Stimulated activated CD4-positive, alpha-beta T cell treated with anti-CD3 and anti-CD28 coated beads, Interleukin-1b, Interleukin-23, amount 100 ng/mL, for 24 hours (primary cell): ENCODE results near the gene CAMKK1.

Experiments
- DNase-seq, 4 experiments: peaks; one replicate each; pipeline ENCODE4 v3.0.0-alpha.2; 2020; ENCODE audit warnings: low read depth in 4 of 4, low spot score in 1 of 4

CAMKK1 gene

DNA sequence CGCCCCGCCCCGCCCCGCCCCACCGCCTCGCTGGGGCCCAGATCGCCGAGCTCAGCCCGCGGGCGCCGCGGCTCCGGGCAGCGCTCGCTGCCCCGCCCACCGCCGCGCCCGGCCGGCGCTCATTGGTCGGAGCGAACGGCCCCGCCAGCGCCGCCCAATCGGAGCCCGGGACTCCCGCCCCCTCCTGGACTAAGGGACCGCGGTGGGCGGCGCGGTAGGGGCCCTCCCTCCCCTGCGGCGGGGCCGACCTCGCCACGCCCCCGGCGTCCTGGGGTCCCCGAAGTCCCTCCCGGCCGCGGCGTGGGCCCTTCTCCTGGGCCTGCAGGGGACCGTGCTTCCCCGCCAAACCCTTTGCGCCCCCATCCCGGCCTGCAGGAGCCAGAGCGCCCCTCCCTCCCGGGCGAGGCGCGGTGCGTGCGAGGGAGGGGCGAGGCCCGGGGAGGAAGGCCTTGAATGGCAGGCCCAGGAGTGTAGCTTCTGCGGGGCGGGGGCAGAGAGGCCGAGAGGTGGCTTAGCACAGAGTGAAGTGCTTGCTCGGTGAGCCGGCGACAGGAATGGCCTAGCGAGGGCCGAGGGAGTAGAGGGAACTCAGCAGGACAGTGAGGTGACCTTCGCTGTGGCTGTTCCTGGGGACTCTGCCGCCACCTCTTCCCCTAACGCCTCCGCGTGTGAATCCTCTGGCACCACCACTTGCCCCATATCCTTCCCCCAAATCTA is at the start of gene CAMKK1:
CAMKK1 (minus strand) TSS at position 51 of the 717 bp plus-strand sequence. CDS start 7,366 bp downstream, outside the sequence.
- DNase-seq: peak; percentile 60 to 90 (median 74)

DNA sequence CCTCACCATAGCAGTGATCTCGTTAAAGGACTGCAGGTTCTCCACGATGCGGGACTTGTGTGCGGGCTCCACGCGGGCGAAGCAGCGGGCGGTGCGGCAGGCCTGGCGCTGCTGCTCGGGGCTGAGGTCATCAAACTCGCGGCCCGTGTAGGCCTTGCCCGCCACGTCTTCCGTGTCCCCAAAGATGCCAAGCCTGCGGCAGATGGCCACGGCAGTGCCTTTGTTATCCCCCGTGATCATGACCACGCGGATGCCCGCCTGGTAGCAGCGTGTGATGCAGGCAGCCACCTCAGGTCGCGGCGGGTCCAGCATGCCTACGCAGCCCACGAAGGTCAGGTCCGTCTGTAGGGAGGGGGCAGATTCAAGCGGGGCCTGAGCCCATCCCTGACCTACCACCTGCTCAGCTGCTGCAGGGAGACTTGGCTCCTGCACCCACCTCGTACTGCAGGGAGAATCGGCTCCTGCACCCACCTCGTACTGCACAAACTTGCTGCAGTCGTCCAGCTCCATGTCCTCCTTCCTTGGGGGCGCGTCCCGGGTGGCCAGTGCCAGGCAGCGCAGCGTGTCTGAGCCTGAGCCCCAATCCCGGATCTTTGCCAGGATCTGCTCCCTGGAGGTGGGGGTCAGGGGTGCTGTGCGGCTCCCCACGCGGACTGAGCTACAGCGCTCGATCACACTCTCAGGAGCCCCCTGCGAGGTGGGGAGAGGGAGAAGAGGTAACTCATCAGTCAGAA is 48.3 kb upstream of the CAMKK1 start:
- DNase-seq: no peak

DNA sequence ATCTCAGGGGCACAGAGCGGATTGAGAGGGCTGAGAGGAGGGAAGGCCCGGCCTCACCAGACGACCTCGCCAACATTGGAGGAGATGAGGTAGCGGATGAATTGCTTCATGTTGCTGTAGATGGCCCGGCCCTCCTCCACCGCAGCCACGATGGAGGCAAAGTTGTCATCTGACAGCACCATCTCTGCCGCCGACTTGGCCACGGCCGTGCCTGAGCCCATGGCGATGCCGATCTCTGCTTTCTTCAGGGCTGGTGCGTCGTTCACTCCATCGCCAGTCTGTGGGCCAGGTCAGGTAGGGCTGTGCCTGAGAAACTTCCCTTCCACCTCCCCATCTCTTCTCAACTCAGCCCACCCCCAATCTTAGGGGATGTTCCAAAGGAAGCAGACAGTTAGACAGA is 44.5 kb upstream of the CAMKK1 start:
- DNase-seq: no peak

DNA sequence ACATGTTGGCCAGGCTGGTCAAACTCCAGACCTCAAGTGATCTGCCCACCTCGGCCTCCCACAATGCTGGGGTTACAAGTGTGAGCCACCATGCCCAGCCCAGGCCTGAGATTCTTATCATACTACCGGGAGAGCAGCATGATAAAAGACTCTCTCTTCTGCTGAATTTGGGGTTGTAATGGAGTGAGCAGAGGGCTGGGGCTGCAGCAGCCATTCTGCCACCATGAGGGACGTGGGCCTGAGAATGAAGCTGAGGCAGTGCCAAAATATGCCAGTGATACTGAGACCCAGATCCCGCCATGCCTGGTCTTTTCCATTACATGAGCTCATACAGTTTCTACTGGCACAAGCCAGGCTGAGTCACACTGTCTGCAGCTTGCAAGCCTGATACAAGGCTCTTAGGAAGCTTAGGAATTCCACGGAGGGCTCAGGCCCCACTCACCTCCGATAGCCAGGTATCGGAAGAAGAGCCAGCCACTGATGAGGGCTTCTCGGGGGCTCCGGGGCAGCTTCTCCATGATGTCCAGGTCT is 43.0 kb upstream of the CAMKK1 start:
- no peak for DNase-seq

DNA sequence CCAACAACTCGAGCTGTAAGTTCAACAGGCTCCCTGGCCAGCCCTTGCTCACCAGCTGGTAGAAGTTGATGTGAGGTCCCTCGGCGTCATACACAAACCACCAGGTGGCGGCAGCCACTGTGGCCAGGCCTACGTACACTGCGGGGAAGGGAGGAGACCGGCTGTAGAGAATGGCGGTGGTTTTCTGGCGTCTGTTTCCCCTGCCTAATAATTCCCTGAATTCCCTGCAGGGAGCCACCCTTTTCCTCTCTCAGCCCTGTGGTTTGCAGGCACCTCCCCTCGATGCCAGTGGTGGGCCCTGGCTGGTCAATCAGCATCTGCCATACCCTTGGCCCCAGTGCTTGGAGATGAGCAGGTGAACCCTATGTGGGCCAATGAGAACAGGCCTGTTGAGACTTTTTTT is 42.3 kb upstream of the CAMKK1 start:
- no peak for DNase-seq

DNA sequence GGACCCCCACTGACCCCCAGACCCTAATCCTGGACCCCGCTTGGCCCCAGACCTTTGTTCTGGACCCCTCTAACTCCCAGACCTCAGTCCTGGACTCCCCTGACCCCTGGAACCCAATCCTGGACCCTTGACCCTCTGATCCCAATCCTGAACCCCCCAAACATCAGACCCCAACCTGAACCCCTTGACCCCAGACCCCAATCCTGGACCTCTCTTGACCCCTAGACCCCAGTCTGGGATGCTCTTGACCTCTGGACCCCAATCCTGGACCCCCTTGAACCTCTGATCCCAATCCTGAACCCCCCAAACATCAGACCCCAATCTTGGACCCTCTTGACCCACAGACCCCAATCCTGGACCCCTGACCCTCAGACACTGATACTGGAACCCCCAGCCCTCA is 36.9 kb upstream of the CAMKK1 start:
- DNase-seq: no peak

DNA sequence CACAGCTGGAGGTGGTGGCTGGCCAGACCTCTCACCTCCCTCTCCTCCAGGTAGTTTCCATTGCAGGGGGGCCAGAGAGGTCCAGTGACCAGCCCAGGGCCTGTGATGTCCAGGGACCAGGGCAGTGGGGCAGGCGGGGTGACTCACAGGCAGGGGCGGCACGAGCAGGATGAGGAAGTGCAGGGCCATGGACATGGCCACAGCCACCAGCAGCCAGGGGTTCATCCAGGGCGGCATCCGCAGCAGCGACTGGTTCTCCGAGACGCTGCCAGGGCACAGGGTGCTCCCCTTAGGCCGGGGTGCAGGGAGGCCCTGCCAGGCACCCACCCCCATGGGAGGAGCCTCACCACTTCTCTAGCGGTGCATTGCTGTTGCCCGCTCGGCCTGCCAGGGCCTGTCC is 36.3 kb upstream of the CAMKK1 start:
- DNase-seq: no peak

DNA sequence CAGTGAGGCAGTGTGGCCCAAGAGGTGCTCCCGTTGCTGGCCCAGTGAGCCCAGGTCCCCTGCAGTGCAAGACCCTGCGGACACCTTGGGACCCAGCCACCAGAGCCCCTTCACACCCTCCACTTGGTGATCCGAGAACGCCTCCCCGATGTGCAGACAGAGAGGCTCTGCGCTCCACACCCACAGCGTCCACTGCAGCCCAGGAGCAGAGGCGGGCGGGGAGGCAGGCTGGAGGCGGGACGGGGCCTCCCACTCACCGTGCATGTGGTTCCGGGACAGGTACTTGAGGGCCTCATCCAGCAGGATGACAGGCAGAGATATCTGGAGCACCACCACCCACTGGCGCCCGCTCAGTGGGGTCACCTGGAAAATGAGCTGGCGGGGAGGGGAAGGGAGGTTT is 35.6 kb upstream of the CAMKK1 start:
- DNase-seq: no peak

DNA sequence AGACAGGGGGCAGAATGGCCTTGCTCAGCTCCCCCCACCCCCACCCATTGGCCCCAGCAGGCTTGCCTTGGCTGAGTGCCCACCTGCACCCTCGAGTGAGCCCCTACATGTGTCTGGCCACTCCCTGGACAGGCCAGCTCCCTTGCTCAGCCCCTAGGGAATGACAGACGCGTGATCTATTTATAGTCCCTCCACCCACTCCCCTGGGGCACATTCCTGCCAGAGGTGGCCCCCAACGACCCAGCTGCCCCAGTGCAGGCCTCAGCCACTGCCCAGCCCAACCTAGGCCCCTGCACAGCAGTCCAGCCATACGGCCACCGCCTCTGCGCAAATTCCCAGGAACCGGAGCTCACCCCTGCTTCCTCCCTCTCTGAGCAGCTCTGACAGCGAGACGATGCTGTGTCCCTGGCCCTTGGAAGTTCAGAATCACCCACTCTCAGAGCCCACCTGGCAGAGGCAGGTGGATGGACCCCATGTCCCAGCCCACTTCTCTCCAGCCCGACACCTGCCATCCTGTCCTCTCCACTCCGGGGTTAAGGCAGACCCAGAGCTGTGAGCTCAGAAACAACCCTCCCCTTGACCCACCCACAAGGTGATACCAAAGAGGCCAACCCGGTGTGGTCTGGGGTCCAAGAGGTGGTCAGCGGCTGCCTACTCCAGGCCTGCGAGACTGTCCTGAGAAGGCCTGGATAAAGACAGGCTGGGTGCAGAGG is 34.9 kb upstream of the CAMKK1 start:
- no peak for DNase-seq

DNA sequence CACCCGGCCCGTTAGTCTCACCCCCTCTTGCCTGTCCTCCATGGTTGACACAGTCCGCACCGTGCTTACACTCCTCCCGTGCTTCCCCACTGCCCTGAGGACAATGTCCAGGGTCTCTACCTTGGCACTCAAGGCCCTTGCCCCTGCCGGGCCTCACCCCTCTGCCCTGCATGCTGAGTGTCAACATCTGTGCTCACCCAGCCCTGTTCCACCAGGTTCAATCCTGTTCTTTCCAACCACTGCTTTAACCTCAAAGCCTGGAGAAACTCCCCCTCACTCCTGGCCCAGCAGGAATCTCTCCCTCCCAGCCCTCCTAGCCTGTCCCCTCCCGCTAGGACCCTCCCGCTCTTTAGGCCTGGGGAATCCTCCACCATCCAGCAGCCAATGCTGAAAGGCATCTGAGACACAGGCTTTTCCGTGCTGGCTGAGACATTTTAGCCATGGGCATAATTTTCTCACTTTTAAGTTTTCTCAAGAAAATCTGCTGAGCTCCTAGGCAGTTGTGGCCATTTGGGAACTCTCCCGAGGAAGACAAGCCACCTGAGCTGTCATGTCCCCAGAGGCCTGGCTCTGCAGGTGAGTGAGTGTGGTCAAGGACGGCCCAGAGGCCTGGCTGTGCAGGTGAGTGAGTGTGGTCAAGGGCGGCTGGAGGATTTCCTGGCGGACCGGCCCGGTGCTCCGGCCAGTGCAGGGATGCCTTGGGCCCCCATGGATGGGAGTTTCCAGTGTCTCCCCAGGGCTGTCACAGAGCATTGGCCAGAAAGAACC is 34.2 kb upstream of the CAMKK1 start:
- DNase-seq: no peak

DNA sequence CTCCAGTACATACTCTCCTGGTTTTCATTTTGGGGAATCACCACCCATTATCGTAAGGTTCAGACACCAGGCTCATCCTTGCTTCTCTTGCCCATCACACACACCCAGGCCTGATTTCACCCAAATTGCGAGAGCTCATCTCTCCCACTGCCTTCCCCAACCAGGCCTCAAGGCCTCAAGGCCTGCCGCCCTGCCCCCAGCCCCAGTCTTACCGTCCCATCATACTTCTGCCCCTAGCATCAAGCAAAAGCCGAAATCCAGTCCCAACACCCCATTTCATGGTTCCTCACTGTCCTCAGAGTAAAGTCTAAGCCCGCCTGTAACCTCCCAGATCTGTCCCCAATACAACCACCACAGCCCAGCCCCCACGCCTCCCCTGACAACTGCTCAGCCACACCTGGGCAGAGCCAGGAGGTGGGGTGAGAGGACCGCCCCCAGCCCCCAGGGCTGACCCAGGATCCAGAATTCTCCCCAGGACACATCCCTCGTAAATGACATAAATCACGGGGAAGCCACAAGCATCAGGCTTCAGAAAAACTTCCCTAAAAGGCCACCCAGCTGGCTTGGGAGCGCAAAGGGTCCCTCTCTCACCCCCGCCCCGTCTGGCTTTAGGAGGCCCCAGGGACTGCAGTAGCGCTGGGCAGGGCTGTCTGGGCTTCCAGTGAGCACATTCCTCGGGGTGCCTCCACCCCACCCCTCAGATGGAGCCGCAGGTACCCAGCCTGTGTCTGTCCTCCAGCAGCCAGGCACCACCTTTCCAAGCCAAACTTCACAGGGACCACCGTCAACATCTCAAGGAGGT is 33.0 kb upstream of the CAMKK1 start:
- DNase-seq: no peak

DNA sequence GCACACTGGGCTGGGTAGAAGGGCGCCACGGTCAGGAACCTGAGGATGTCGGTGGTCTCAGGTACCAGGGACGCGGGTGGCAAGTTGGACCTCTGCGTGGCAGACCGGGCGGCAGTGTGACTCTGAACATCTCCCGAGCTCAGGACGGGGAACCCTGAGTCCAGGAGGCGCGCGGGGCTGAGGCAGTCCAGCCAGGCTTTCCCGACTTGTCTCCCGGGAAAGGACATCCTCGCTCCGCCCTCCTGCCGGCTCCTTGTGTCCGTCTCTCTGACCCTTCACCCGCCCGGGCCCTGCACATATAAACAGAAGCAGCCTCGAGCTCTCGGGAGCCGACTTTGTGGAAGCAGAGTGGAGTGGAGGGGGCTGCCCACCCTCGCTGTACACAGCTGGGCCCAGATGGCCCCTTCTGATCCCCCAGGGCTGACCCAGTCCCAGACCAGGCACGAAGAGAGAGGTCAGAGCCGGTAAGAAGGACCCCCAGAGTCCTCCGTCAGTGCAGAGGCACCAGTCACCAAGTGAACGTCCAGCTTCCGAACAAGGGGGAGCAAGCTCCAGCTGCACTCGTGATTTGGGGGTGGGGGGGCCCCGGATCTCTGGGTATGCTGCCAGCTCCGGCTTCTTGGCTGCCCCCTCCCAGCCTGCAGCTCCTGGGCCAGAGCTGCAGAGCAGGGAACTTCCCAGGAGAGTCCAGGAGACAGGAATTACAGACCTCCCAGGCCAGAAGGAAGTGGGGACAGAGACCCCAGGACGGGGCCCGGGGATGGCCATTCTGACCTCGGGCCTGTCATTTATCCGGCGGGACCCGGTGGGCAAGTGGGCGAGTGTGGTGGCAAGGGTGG is 31.9 kb upstream of the CAMKK1 start:
- DNase-seq: no peak

DNA sequence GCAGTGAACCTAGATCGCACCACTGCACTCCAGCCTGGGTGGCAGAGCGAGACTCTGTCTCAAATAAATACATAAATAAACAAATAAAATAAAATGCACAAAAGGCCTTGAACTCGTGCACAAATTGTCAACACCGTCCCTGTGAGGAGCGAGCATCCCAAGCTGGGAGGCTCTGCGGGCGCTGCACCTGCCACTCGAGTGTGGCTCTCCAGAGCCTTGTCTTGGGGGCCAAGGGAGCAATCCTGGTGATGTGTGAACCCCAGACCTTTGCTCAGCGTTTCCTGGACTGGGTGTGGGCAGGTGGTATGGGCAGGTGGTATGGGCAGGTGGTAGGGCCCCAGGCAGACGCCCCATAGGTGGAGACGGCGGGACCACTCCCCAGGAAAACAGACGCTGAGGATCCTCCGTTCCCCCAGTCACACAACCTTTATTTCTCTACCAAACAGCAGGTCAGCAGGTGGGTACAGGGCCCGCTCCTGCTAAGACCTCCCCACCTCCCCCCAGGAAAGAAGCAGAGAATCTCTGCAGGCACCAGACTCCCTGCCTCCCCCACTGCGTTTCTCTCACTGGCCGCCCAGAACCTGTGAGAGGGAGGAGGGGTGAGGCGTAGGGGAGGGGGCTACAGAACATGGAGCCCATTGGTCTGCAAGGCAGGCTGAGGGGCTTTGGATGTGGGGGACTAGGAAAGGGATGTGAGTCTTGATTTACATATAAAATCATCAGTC is 30.8 kb upstream of the CAMKK1 start:
- no peak for DNase-seq

DNA sequence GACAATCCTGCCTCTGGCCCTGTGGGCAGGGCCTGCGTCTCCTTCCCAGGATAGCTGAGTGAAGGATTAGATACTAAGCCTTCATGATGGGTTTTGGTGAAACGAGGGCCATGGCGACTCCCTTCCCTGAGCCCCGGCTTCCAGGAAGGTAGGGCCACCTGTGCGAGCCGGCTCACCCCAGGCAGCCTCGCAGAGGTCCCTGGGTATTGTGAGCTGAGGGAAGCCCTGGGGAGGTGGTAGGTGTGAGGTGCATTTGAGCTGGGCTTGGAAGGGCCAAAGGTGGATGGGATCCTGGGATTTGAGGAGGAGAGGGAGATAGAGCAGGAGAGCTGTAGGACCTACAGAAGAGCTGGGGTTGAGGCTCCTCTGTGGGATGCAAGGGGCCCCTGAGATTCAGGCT is 29.9 kb upstream of the CAMKK1 start:
- no peak for DNase-seq

DNA sequence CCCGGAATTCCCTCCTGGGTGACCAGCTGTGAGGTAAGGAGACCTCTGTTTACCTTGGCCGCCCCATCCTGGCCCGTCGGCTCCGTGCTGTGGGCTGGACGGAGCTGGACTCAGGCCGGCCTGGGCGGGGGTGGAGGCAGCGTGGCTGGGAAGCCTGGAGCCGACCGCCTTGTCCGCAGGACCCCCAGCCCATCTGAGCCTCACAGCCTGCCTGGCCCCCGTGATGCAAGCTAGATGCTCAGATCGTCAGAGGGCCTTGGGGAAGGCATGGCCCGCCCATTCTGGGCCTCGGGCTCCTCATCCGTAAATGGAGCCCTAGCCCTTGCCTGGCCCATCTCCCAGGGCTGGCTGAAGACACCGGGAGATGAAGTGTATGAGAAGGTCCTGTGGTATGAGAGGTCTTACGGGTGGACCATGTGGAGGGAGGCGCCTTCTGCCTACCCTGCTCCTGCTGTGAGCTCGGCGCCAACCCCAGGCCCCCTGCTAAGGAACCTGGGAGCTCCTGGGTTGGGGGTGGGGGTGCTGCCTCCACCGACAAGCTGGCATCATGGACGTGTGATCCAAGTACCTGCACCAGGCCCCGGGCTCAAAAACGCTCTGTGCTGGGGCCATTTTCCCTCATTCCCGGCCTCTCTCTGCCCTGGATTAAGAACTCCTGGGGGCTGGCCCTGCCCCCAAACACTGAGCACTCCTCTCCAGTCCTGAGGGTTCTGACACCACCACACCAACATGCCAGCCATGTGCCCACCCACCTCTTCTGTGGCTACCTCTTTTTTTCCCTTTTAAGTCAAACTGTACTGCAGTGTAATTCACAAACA is 28.9 kb upstream of the CAMKK1 start:
- no peak for DNase-seq

DNA sequence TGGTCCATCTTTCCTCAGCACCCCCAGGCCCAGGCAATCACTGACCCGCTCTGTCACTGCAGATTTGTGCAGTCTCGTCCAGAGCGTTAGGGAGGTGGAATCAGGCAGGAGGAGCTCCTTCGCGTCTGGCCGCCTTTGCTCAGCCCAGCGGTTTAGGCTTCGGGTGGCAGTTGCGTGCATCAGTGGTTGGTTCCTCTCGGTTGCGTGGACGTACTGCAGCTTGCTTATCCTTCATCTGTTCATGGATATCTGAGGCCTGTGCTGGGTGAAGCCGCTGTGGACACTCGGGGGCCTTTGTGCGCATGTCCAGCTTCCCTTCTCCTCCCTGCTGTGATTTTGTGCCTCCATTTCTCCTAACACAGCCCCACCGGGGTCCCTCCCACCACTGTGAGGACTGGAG is 28.2 kb upstream of the CAMKK1 start:
- DNase-seq: no peak

DNA sequence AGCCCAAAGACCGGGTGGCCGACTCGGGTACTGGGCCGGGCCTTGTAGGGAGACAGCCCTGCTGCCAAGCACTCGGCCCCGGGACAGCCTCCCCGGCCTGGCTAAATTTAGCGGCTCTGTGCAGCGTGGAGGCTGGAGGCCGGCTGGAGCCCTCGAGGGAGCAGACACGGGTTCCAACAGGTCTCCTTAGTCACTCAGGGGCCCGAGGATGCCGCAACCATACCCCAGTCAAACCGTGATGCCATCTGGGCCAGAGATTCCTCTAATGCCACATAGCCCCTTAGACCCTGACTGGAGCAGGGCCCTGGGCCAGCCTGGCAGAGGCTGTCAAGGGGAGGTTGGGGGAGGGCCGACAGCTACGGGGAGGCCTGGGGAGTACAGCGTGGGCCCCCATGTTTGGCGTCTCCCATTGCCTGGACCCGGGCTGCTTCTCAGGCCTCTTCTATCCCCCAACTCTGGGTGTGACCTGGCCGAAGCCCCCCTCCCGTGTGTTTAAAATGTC is 26.3 kb upstream of the CAMKK1 start:
- DNase-seq: no peak
